Stimulated activated CD8-positive, alpha-beta memory T cell treated with anti-CD3 and anti-CD28 coated beads, Interleukin-4, amount 100 ng/mL, for 4 hours (primary cell): ENCODE data around the gene TRIM67.

Source experiments
- DNase-seq, 2 donors: peaks; one replicate each; pipeline ENCODE4 v3.0.0-alpha.2; 2020; ENCODE audit warnings: low read depth in 2 of 2, low spot score in 1 of 2

Gene TRIM67

DNA sequence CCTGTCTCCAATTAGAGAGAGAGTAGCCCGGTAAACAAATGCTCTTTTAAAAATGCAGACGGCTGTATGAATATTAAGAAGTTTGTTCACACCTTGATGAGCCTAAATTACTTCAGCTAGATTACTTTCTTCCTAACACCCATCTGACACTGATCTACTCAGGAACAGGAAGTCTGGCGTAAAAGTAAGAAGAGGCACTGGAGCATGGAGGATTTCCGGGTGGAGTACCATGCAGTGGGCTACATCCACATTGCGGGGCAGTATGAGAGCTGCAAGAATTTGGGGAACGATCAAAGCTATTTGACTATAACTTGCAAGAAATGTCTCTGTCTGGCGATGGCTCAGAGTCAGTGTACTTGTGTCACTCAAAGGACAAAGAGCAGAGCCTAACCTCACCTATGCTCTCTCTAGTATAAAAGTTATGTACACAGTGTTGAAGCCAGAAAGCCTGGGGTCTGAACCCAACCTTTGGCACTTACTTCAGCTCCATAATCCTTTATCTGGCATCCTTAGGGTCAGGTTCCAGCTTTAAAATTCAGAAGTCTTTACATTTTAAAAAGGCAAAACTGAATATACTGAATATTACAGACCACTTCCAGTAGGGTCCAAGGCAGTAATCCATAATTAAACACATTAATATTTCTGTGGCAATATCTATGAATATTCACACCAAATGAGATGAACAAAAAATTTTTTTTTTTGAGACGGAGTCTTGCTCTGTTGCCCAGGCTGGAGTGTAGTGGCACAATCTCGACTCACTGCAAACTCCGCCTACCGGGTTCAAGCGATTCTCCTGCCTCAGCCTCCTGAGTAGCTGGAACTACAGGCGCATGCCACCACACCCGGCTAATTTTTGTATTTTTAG, 71.2 kb downstream of the TRIM67 start:
- DNase-seq, result no peak

DNA sequence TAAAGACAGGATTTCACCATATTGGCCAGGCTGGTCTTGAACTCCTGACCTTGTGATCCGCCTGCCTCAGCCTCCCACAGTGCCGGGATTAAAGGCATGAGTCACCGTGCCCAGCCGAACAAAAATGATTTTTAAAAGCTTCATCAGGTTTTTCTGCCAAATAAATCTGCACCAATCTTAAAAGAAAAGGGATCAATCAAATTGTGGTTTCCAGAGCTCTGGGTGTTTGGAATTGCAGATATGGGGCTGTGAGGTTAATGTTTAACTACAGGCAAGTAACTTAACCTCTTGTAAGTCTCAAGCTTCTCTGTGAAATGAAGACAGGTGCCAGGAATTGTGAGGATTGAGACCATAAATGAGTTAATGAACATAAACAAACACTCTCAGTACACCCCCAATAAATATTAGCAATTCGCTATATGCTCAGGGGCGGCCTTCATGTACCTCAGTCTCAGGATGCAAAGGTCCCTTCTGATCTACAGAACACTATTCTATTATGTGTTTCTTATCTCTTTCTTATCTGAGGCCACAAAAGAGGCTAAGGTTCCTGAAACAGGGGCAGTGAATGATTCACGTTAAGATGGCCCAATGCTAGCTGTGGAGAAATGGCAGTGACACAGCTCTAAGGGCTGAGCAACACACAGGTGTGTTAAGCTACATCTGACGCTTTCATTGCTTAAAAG, 72.0 kb downstream of the TRIM67 start:
- DNase-seq, result no peak

DNA sequence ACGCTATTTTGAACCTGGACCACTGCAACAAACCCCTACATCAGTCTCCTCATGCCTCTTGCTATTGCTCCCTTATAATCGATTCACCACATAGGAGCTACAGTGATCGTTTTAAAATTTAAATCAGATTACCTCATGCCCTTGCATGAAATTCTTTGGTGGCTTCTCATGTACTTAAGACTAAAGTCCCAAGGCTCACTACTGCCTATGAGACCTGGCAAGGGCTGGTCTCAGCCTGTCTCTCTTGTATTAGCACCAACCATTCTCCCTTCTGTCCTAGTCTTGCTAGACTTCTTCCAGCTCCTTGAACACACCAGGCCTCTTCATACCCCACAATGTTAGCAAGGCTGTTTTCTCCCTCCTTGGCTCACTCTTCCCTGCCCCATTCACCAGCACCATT, 72.6 kb downstream of the TRIM67 start:
- no peak for DNase-seq

DNA sequence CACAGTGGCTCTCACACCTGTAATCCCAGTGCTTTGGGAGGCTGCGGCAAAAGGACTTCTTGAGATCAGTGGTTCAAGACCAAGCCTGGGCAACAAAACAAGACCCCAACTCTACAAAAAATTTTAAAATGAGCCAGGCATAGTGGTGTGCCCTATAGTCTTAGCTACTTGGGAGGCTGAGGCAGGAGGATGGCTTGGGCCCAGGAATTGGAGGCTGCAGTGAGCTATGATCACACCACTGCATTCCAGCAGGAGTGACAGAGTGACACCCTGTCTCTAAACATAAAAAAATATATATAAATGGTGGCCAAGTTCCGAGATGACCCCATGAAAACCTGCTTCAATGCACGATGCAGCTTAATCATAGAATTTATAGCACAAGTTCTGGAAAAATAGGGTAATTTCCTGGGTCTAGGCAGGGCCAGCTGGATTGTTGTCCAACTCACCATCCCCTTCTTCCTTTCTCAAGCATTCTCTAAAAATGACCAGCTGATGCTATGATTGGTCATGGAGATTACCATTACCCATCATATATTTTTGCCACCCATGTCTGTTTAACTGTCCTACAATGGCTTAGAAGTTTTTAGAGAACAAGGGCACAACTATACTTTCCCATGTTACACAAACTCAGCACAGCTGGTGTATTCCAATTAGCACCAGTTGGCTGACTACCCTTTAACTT, 73.8 kb downstream of the TRIM67 start:
- DNase-seq, result no peak

DNA sequence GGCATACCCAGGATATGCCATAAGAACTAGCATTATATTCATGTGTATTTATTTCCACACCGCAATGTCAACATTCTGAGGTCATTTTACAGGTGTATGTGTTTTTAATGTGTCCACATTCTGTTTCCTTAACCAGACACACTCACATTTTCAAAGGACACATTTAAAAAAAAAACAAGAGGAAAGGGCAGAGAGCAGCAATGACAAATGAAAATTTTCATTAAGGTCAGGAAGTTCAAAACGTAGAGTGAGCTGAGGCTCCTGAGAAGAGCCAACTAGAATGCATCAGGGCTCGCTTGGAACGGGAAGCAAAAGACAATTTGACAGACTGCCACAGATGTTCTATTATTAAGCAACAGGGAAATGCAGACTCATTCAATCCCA, 74.3 kb downstream of the TRIM67 start:
- no peak for DNase-seq

DNA sequence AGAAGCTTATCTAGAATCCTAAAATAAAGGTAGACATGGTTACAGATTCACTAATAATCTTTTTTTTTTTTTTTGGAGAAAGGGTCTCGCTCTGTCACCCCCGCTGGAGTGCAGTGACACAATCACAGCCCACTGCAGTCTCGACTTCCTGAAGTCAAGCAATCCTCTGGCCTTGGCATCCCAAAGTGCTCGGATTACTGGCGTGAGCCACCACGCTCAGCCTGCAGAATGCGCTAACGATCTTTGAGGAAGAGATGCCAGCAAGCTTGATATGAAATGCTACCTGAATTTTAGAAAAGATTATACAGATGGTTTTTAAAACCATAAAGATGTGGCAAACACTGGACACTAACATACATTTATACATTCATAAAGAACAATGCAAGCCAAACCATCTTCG, 75.1 kb downstream of the TRIM67 start:
- DNase-seq, result no peak

DNA sequence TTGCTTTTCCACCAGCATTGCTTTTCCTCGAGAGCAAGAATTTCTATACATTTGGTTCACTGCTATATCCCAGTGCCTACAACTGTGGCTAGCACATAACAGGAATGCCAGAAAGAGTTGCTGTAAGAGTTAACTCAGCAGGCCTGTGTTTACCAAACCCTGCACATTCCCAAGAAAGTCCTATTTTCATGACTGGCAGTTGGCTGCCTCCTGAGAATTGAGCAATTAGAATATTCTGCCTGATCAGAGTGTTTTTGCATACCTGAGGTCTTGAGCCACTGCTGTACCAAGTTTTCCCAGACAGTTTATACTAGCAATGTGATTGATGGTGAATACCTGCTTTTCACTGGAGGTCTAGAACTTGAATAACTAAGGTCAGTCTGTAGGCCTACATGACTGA, 76.4 kb downstream of the TRIM67 start:
- DNase-seq, result no peak

DNA sequence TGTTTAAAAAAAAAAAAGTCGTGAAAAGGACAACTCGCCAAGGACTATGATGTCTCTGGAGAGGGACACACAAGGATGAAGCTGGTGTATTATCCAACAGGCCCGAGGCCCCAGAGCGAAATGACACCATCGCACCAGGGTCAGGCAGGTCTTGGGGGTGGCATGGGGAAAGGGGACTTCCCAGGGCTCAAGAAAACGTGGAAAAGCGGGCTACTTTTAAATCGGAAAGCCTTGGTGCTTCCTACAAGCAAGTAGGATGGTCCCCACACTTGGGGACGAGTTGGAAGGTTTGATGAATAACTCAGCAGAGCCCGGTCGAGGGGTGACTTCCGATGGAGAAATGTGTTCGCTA, 78.6 kb downstream of the TRIM67 start:
- no peak for DNase-seq

DNA sequence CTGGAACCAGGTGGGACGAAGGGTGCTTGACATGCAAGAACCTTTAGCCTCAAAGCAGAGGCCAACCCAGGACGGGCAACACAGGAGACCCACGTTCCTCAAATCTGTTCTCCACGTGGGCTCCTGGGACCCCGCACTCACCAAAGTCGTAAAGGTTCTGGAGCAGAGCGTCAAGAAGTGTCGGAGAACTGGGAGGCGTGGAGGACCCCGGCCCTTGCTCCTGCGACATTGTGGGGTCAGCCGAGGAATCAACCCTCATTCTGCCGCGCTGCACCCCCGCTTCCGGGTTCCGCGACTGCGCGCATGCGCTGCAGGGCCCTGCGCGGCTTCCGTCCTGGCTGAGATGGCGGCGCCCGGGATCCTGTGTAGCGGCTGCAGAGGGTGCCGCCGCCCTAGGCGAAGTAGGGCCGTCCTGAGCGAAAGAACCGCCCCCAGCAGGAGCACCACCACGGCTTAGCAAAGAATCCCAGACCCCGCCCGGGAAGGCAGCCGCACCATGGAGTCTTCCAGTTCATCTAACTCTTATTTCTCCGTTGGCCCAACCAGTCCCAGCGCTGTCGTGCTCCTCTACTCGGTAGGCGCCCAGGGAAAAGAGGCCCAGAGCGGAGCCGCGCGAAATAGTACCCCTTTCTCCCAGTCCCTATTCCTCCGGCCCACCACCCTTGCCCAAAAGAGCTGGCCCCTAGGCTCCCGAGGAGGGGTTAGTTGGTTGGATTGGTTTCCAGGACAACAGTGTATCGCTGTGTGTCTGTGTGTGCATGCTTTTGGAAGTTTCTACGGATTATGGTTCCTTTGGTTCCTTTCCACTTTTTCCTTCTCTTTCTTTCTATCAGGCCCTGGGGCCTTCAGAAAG, 79.3 kb downstream of the TRIM67 start, which contains the start of gene GNPAT:
GNPAT (plus strand) TSS at position 330 of the 853 bp plus-strand sequence; CDS start at position 497, 167 bp downstream.
- DNase-seq, result peak; percentile 75 to 76

DNA sequence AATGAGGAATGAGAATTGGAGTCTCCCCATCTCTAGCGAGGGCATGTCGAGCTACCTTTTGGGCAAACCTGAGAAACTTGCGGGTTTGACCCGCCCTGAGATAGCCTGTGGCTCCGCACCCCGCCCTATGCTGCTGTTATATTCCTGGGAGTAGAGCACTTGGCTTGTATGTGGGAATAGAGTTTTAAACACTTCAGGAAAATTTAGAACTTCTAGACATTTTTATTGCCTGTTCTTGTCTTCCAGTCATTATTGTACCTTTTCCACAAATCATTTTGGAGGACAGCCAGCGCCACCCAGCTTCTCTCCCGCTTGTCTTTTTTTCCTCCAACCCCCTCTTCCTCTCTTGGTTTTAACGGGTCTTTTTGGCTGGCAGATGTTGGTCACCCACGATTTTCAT, 79.9 kb downstream of the TRIM67 start:
- no peak for DNase-seq

DNA sequence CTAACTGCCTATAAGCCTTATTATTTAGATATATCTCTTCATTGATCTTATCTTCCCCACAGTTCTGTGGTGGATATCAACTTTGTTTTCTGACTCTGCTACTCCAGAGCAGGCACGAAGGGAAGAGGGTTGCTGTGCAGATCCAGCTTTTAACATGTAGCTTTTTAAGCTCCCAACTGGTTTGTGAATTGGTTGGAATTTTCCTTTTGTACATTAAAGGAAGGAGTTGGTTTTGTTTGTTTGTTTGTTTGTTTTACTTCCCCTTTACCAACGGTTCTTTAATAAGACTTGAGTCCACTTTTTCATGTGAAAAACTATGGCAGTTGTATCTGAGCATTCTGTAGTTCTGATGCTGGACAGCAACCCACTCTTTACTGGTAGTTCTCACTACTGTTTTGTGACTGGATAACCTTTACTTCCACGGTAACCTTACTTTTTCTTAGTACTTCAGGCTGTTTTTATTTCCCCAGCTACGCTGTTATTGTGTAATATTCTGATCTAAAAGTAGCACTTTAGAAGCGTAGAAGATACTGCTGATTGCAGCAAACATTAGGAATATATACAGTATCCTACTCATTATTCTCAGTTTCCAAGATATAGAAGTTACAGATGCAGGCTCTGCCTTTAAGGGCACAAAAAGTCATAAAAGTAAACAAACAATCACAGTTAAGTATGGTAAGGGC, 80.8 kb downstream of the TRIM67 start:
- DNase-seq, result no peak

DNA sequence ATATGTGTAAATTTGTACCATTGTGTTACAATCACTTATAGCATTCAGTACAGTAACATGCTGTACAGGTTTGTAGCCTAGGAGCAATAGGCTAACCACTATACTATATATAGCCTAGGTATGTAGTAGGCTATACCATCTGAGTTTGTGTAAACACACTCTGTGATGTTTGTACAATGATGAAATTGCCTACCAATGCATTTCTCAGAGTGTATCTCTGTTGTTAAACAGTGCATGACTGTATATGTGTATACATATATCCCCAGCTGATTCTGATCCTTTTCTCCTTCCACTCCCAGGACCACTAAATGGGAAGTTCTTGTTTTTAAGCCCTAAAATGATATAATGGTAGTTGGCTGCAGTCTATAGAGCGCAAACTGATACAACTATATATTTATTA, 86.9 kb downstream of the TRIM67 start:
- no peak for DNase-seq

DNA sequence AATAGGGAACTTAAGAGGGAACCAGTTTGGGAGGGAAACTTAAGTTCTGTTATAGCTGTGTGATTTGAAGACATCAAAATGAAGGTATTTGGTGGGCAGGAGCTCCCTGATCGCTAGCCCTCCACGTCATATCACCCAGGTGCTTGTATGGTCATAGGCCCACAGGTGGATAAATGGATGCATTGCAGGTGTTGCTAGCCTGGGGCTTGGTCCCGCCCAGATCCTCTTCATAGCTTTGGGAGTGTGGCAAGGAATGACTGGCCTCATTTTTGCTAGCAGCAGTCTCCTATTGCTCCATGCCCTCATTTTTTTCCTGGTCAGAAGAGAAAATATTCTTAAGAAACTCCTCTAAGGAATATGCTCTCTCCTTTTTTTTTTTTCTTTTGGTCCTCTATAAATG, 90.5 kb downstream of the TRIM67 start:
- no peak for DNase-seq

DNA sequence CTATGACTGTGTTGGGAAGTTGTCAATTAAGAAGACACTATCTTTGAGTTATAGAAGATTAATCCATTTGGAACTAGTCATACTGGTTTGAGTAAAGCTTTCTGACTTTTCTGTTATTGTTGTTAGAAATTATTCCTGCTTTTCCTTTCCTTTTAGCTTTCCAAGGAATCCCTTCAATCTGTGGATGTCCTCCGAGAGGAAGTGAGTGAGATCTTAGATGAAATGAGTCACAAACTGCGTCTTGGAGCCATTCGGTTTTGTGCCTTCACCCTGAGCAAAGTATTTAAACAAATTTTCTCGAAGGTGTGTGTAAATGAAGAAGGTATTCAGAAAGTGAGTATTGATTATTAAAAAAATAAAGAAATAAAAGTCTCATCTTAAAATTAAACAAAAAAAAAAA, 98.5 kb downstream of the TRIM67 start:
- no peak for DNase-seq

DNA sequence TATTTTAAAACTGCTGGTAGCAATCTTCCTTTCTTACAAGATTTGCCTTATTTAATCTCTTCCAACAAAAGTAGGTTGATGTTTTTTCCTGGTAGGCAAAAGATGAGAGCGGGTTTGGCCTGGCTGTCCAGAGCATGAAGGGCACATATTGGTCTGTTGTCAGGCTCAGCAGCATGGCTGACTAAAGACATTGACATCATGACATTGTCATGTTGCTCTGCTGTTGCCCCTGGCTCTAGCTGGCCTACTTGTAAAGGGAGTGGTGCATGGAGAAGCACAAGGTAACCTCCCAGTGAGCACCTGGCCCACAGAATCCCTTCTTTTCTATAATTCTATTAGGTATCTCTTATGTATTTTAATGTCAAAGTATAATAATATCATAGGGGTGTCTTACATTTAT, 102.8 kb downstream of the TRIM67 start:
- DNase-seq, result no peak

DNA sequence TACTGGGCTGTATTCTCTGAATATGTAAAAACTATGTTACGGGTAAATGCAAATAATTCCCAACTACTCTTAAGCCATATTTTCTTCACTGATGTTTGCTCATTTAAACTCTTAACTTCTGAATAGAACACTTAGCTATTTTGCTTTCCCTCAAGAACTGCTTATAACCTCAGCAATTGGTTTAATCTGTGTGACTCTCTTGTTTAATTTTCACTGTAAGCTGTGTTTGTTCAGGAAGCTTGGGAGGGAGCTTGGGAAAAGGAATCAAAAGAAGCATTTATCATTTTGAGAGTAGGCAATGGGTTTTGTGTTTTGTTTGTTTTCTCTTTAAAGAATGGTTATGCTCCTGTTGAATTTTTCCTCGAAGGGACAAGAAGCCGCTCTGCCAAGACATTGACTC, 103.5 kb downstream of the TRIM67 start:
- DNase-seq, result no peak

DNA sequence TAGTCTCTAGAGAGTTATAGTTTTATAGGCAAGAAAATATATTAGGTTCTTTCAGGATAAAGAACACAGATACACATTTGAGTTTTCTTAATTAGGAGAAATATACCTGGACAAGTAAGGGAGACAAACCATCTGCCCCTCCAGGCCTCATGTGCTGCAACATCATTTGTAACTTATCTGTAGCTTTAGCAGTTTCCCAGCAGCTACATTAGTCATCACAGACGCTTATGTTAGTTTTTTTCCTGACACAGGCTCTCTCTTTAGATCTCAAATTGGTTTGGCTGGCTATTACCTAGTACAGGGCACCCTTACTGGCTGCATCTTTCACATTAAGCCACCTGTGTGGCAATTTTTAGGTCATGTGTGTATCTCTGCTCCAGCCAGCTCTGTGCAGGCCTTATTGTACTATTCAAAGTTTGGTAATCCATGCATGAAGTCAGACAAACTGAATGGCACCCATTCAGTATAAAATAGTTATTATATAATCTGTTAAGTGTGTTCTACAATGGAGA, 105.0 kb downstream of the TRIM67 start:
- no peak for DNase-seq
